HG03565 (cell line): ENCODE results near the gene RFX5.

Experiments
- ATAC-seq: cut with Tn5 transposase; IDR thresholded peaks from one replicate; pipeline ENCODE4 v1.9.1; 2021; ENCODE audit warnings: mild to moderate bottlenecking, moderate library complexity; ENCODE audit not compliant: unreplicated experiment

Gene RFX5

GRCh38 chr1:151325231-151325630 is 21.8 kb downstream of the RFX5 start:
- no peak for ATAC-seq

GRCh38 chr1:151324390-151324930 is 22.6 kb downstream of the RFX5 start:
- no peak for ATAC-seq

- ATAC-seq, result no peak
These were observed 28.1 kb downstream of the RFX5 start for GRCh38 chr1:151318975-151319374.

- ATAC-seq, result no peak
These were observed 31.4 kb downstream of the RFX5 start for GRCh38 chr1:151315565-151316235.

GRCh38 chr1:151314137-151314875 is 32.7 kb downstream of the RFX5 start:
- ATAC-seq, result no peak

- ATAC-seq, result no peak
These were observed 33.6 kb downstream of the RFX5 start for GRCh38 chr1:151313501-151313900.

- no peak for ATAC-seq
These were observed 34.2 kb downstream of the RFX5 start for GRCh38 chr1:151312826-151313225.

- no peak for ATAC-seq
These were observed 34.6 kb downstream of the RFX5 start for GRCh38 chr1:151312411-151312810.

GRCh38 chr1:151311589-151312331 is 35.3 kb downstream of the RFX5 start:
- no peak for ATAC-seq

- no peak for ATAC-seq
These were observed 36.0 kb downstream of the RFX5 start for GRCh38 chr1:151311011-151311410.

GRCh38 chr1:151309811-151310323 is 37.2 kb downstream of the RFX5 start:
- ATAC-seq, result no peak

- ATAC-seq, result no peak
These were observed 52.1 kb downstream of the RFX5 start for GRCh38 chr1:151294742-151295462.

GRCh38 chr1:151293093-151293492 is 54.0 kb downstream of the RFX5 start:
- ATAC-seq, result no peak

GRCh38 chr1:151292207-151293030 is 54.6 kb downstream of the RFX5 start:
- ATAC-seq, result no peak

GRCh38 chr1:151290709-151291303 is 56.2 kb downstream of the RFX5 start:
- ATAC-seq, result no peak
